NCI-H2029 treated with DMSO at 0.1 percent for 48 hours (cell line): ENCODE measurements around the gene WDR91.

Experiments
- DNase-seq: peaks from one replicate; lab custom pipeline; 2025; lab: John Stamatoyannopoulos, UW

Gene WDR91

GRCh38 chr7:135197906-135198655 is 13.2 kb downstream of the WDR91 start:
- DNase-seq = no peak

GRCh38 chr7:135197343-135197742 is 14.0 kb downstream of the WDR91 start:
- no peak for DNase-seq

- no peak for DNase-seq
Observed at GRCh38 chr7:135195968-135196629, 15.2 kb downstream of the WDR91 start.

- no peak for DNase-seq
Observed at GRCh38 chr7:135195156-135195555, 16.2 kb downstream of the WDR91 start.

GRCh38 chr7:135194494-135195095 is 16.7 kb downstream of the WDR91 start:
- DNase-seq = no peak

GRCh38 chr7:135193615-135194081 is 17.7 kb downstream of the WDR91 start:
- DNase-seq = no peak

- no peak for DNase-seq
Observed at GRCh38 chr7:135192914-135193536, 18.3 kb downstream of the WDR91 start.

- DNase-seq = no peak
Observed at GRCh38 chr7:135190703-135191102, 20.6 kb downstream of the WDR91 start.

- no peak for DNase-seq
Observed at GRCh38 chr7:135189961-135190360, 21.4 kb downstream of the WDR91 start.

- no peak for DNase-seq
Observed at GRCh38 chr7:135189221-135189662, 22.1 kb downstream of the WDR91 start.

GRCh38 chr7:135188298-135188984 is 22.9 kb downstream of the WDR91 start:
- DNase-seq = no peak

GRCh38 chr7:135186841-135187253 is 24.5 kb downstream of the WDR91 start:
- DNase-seq = no peak

- DNase-seq = no peak
Observed at GRCh38 chr7:135186261-135186540, 25.1 kb downstream of the WDR91 start.

GRCh38 chr7:135185471-135186260 is 25.7 kb downstream of the WDR91 start:
- DNase-seq = no peak

GRCh38 chr7:135184254-135184841 is 27.0 kb downstream of the WDR91 start:
- no peak for DNase-seq

- no peak for DNase-seq
Observed at GRCh38 chr7:135183478-135183877, 27.8 kb downstream of the WDR91 start.

GRCh38 chr7:135181929-135182678 is 29.2 kb downstream of the WDR91 start:
- no peak for DNase-seq

GRCh38 chr7:135181261-135181928 is 29.9 kb downstream of the WDR91 start:
- DNase-seq = no peak

GRCh38 chr7:135180122-135180521 is 31.2 kb downstream of the WDR91 start:
- DNase-seq = no peak
